Immature natural killer cell (primary cell): ENCODE results near the gene ST14. TPM values are rescaled to one million over a fixed set of nuclear protein-coding genes. Genes with fewer than 3 reads are reported as not detected.
"Not testable (repeated sequence)": the region's sequence is repeated elsewhere in the genome, so short reads cannot be mapped to it uniquely, and the experiment has no call there.

Experiments used
- DNase-seq, 3 donors: peaks; one replicate each; pipeline ENCODE4 v3.0.0; 2022; ENCODE audit warnings: mixed read lengths in 1 of 3
- H3K27ac Mint-ChIP-seq, 6 donors: one replicate each; pipeline ENCODE4 v1.8.0; 2020; ENCODE audit warnings: mixed read lengths in 6 of 6, mild to moderate bottlenecking in 5 of 6, inconsistent platforms in 4 of 6, moderate library complexity in 3 of 6
- H3K27me3 Mint-ChIP-seq, 3 donors: one replicate each; pipeline ENCODE4 v1.8.0; 2020 to 2021; ENCODE audit warnings: low read depth in 3 of 3, mild to moderate bottlenecking in 3 of 3, mixed read lengths in 3 of 3, moderate library complexity in 3 of 3, inconsistent platforms in 1 of 3
- H3K36me3 Mint-ChIP-seq, 3 donors: one replicate each; pipeline ENCODE4 v1.8.0; 2020; ENCODE audit warnings: mixed read lengths in 3 of 3, inconsistent platforms in 2 of 3, mild to moderate bottlenecking in 2 of 3
- H3K4me1 Mint-ChIP-seq, 2 donors: one replicate each; pipeline ENCODE4 v1.8.0; 2020; ENCODE audit warnings: inconsistent platforms in 2 of 2, mild to moderate bottlenecking in 2 of 2, mixed read lengths in 2 of 2, moderate library complexity in 1 of 2
- H3K4me3 Mint-ChIP-seq, 5 donors: one replicate each; pipeline ENCODE4 v1.8.0; 2020; ENCODE audit warnings: mild to moderate bottlenecking in 5 of 5, mixed read lengths in 5 of 5, inconsistent platforms in 3 of 5, moderate library complexity in 3 of 5
- H3K9me3 Mint-ChIP-seq, 6 donors: one replicate each; pipeline ENCODE4 v1.8.0; 2020; ENCODE audit warnings: mild to moderate bottlenecking in 6 of 6, mixed read lengths in 6 of 6, inconsistent platforms in 4 of 6, moderate library complexity in 3 of 6
- polyA plus RNA-seq, 3 donors: library from polyadenylated mRNA; unstranded; fragments of 300-500 nt; fragmentation: Illumina TruSeq; gene quantifications; one replicate each; pipeline ENCODE4 v1.2.3, GENCODE V29; 2021

Gene ST14
- polyA plus RNA-seq, 3 donors from 2014 or later: 0.54 to 3.6 (median 2.8) TPM

- Mint-ChIP-seq H3K4me3 (no peak overlapping the region), H3K4me1 (peaks cover 10% of the 10 kb centered on the region in 2 donors), H3K27me3 (peaks cover 12 to 32% (median 18%) of the 10 kb centered on the region in 3 donors), H3K9me3 (no peaks in the 10 kb centered on the region), H3K27ac (no peak overlapping the region), H3K36me3 (peaks cover 0 to 5% (median 0%) of the 10 kb centered on the region in 3 donors)
- no peak for DNase-seq
Observed at GRCh38 chr11:130161441-130162145, 2.0 kb downstream of the ST14 start.

GRCh38 chr11:130162733-130163132 lies 3.2 kb downstream of the ST14 start:
- Mint-ChIP-seq H3K4me1 (peaks cover 10% of the 10 kb centered on the region in 2 donors), H3K27ac (no peak overlapping the region), H3K9me3 (no peaks in the 10 kb centered on the region), H3K27me3 (peaks cover 12 to 25% (median 17%) of the 10 kb centered on the region in 3 donors), H3K36me3 (peaks cover 0 to 5% (median 0%) of the 10 kb centered on the region in 3 donors), H3K4me3 (no peak overlapping the region)
- no peak for DNase-seq

GRCh38 chr11:130163346-130164220 lies 4.0 kb downstream of the ST14 start:
- Mint-ChIP-seq H3K36me3 (peaks cover 0 to 5% (median 0%) of the 10 kb centered on the region in 3 donors), H3K4me3 (no peak overlapping the region), H3K9me3 (no peaks in the 10 kb centered on the region), H3K27me3 (peaks cover 12 to 22% (median 16%) of the 10 kb centered on the region in 3 donors), H3K4me1 (peaks cover 4 to 8% of the 10 kb centered on the region in 2 donors), H3K27ac (no peak overlapping the region)
- DNase-seq: no peak

- Mint-ChIP-seq H3K9me3 (no peaks in the 10 kb centered on the region), H3K27ac (no peak overlapping the region), H3K4me3 (no peak overlapping the region), H3K36me3 (no peaks in the 10 kb centered on the region), H3K4me1 (peaks cover 0 to 5% of the 10 kb centered on the region in 2 donors), H3K27me3 (peaks cover 11 to 19% (median 18%) of the 10 kb centered on the region in 3 donors)
- DNase-seq: no peak
Observed at GRCh38 chr11:130164221-130164570, 4.6 kb downstream of the ST14 start.

GRCh38 chr11:130165601-130166456 lies 6.2 kb downstream of the ST14 start:
- Mint-ChIP-seq H3K27me3 (peaks cover 11 to 17% (median 17%) of the 10 kb centered on the region in 3 donors), H3K27ac (no peak overlapping the region), H3K4me3 (no peak overlapping the region), H3K36me3 (no peaks in the 10 kb centered on the region), H3K9me3 (no peaks in the 10 kb centered on the region), H3K4me1 (no peaks in the 10 kb centered on the region)
- DNase-seq: no peak

- Mint-ChIP-seq H3K27me3 (peaks cover 10 to 17% (median 15%) of the 10 kb centered on the region in 3 donors), H3K9me3 (no peaks in the 10 kb centered on the region), H3K27ac (no peak overlapping the region), H3K4me3 (no peak overlapping the region), H3K4me1 (no peaks in the 10 kb centered on the region), H3K36me3 (no peaks in the 10 kb centered on the region)
- no peak for DNase-seq
Observed at GRCh38 chr11:130166457-130166784, 6.8 kb downstream of the ST14 start.

- H3K4me1 Mint-ChIP-seq: no peaks in the 10 kb centered on the region
- peaks cover 8 to 15% (median 14%) of the 10 kb centered on the region in 3 donors for H3K27me3 Mint-ChIP-seq
- no peaks in the 10 kb centered on the region for H3K36me3 Mint-ChIP-seq
- no peak overlapping the region for H3K4me3 Mint-ChIP-seq
- H3K9me3 Mint-ChIP-seq: no peaks in the 10 kb centered on the region
- no peak overlapping the region for H3K27ac Mint-ChIP-seq
- no peak for DNase-seq
Observed at GRCh38 chr11:130167146-130167545, 7.6 kb downstream of the ST14 start.

GRCh38 chr11:130168105-130168504 lies 8.5 kb downstream of the ST14 start:
- Mint-ChIP-seq H3K27me3 (peaks cover 8 to 15% (median 11%) of the 10 kb centered on the region in 3 donors), H3K36me3 (no peaks in the 10 kb centered on the region), H3K4me3 (no peak overlapping the region), H3K4me1 (no peaks in the 10 kb centered on the region), H3K9me3 (no peaks in the 10 kb centered on the region), H3K27ac (no peak overlapping the region)
- no peak for DNase-seq

- H3K4me3 Mint-ChIP-seq: no peak overlapping the region
Observed at GRCh38 chr11:130170345-130170744, 10.8 kb downstream of the ST14 start.

GRCh38 chr11:130171534-130171933 lies 12.0 kb downstream of the ST14 start:
- H3K27ac Mint-ChIP-seq: no peak overlapping the region
- no peak overlapping the region for H3K4me3 Mint-ChIP-seq
- no peaks in the 10 kb centered on the region for H3K36me3 Mint-ChIP-seq
- H3K9me3 Mint-ChIP-seq: no peaks in the 10 kb centered on the region
- peaks cover 3 to 5% (median 5%) of the 10 kb centered on the region in 3 donors for H3K27me3 Mint-ChIP-seq
- no peak for DNase-seq
- H3K4me1 Mint-ChIP-seq: no peaks in the 10 kb centered on the region

More at GRCh38 chr11:130170345-130170744, 10.8 kb downstream of the ST14 start:
- H3K27me3 Mint-ChIP-seq: peaks cover 4 to 12% (median 5%) of the 10 kb centered on the region in 3 donors
- no peaks in the 10 kb centered on the region for H3K4me1 Mint-ChIP-seq
- DNase-seq: no peak
- no peaks in the 10 kb centered on the region for H3K9me3 Mint-ChIP-seq
- H3K36me3 Mint-ChIP-seq: no peaks in the 10 kb centered on the region
- no peak overlapping the region for H3K27ac Mint-ChIP-seq

- not testable (repeated sequence) for H3K27me3 Mint-ChIP-seq, H3K27ac Mint-ChIP-seq
Observed at GRCh38 chr11:130172001-130172400, 12.4 kb downstream of the ST14 start.

GRCh38 chr11:130174642-130175041 lies 15.1 kb downstream of the ST14 start:
- no peak for DNase-seq
- Mint-ChIP-seq H3K4me1 (no peaks in the 10 kb centered on the region), H3K4me3 (no peak overlapping the region), H3K36me3 (no peaks in the 10 kb centered on the region), H3K27ac (no peak overlapping the region), H3K9me3 (no peaks in the 10 kb centered on the region), H3K27me3 (peaks cover 0 to 7% (median 0%) of the 10 kb centered on the region in 3 donors)

More at GRCh38 chr11:130172001-130172400, 12.4 kb downstream of the ST14 start:
- H3K4me3 Mint-ChIP-seq, H3K36me3 Mint-ChIP-seq, DNase-seq, H3K4me1 Mint-ChIP-seq, H3K9me3 Mint-ChIP-seq: not testable (repeated sequence)

GRCh38 chr11:130175898-130176297 lies 16.3 kb downstream of the ST14 start:
- Mint-ChIP-seq H3K4me3 (no peak overlapping the region), H3K27me3 (peaks cover 0 to 8% (median 0%) of the 10 kb centered on the region in 3 donors), H3K9me3 (no peaks in the 10 kb centered on the region), H3K36me3 (no peaks in the 10 kb centered on the region), H3K4me1 (no peaks in the 10 kb centered on the region), H3K27ac (no peak overlapping the region)
- DNase-seq: no peak
